Neural cell (in vitro differentiated cells): Measurements from ENCODE around the gene FANCI. TPM values are rescaled to one million over a fixed set of nuclear protein-coding genes. Genes with fewer than 3 reads are reported as not detected.

Experiments used
- H2AFZ ChIP-seq: fragments of 200-600, 300-800 bp; sonication (generic), shearing (Covaris generic); 2 replicates; pipeline ENCODE4 v1.6.0; 2014; ENCODE audit warnings: low read depth, mild to moderate bottlenecking, antibody characterized with exemption, low read length, moderate library complexity
- H3F3A ChIP-seq: fragments of 200-600 bp; shearing (Covaris generic); 2 replicates; pipeline ENCODE4 v1.6.1; 2016; ENCODE audit warnings: mild to moderate bottlenecking, moderate library complexity, mixed read lengths, antibody characterized with exemption, low read length; ENCODE audit not compliant: insufficient read depth, poor library complexity, severe bottlenecking
- H3K27ac ChIP-seq: fragments of 200-600, 300-800 bp; sonication (generic), shearing (Covaris generic); 2 replicates; pipeline ENCODE4 v1.5.1; 2014; ENCODE audit warnings: mild to moderate bottlenecking, low read length, moderate library complexity
- H3K27me3 ChIP-seq: fragments of 300-800, 200-600 bp; sonication (generic), shearing (Covaris generic); 2 replicates; pipeline ENCODE4 v1.6.0; 2014; ENCODE audit warnings: mild to moderate bottlenecking, low read depth, low read length, moderate library complexity; ENCODE audit not compliant: insufficient read depth
- H3K36me3 ChIP-seq: fragments of 300-800, 200-600 bp; sonication (generic), shearing (Covaris generic); 2 replicates; pipeline ENCODE4 v1.5.1; 2014; ENCODE audit warnings: mild to moderate bottlenecking, antibody characterized with exemption, low read length, moderate library complexity; ENCODE audit not compliant: insufficient read depth
- H3K4me2 ChIP-seq: fragments of 300-800, 200-600 bp; sonication (generic), shearing (Covaris generic); 2 replicates; pipeline ENCODE4 v1.6.0; 2014; ENCODE audit warnings: mild to moderate bottlenecking, low read length
- H3K4me3 ChIP-seq: fragments of 300-800, 200-600 bp; sonication (generic), shearing (Covaris generic); 2 replicates; pipeline ENCODE4 v1.5.1; 2014; ENCODE audit warnings: mild to moderate bottlenecking, low read length, moderate library complexity
- H3K79me2 ChIP-seq: fragments of 200-600 bp; shearing (Covaris generic); replicated peaks from 2 replicates; pipeline ENCODE4 v1.6.0; 2014; ENCODE audit warnings: mild to moderate bottlenecking, low read length, moderate library complexity; ENCODE audit not compliant: insufficient read depth
- H3K9ac ChIP-seq: fragments of 300-800, 200-600 bp; sonication (generic), shearing (Covaris generic); 2 replicates; pipeline ENCODE4 v1.6.1; 2016; ENCODE audit warnings: mild to moderate bottlenecking, low read length, mixed read lengths
- H3K9me2 ChIP-seq: fragments of 200-600 bp; shearing (Covaris generic); 2 replicates; pipeline ENCODE4 v1.6.1; 2016; ENCODE audit warnings: mild to moderate bottlenecking, low read length, mixed read lengths; ENCODE audit not compliant: insufficient read depth
- H3K9me3 ChIP-seq: fragments of 200-600, 300-800 bp; sonication (generic), shearing (Covaris generic); 2 replicates; pipeline ENCODE4 v1.6.1; 2016; ENCODE audit warnings: mild to moderate bottlenecking, mixed run types, low read length, moderate library complexity, mixed read lengths
- H4K20me1 ChIP-seq: fragments of 200-600 bp; shearing (Covaris generic); 2 replicates; pipeline ENCODE4 v1.6.1; 2016; ENCODE audit warnings: mild to moderate bottlenecking, mixed run types; ENCODE audit not compliant: insufficient read depth
- EP300 ChIP-seq: fragments of 450-650 bp; conservative IDR thresholded peaks from 2 replicates; pipeline ENCODE4 v1.6.1; 2014; ENCODE audit warnings: antibody characterized with exemption, mild to moderate bottlenecking, moderate library complexity; ENCODE audit not compliant: poor library complexity, severe bottlenecking
- EZH2 ChIP-seq: fragments of 200-600, 300-800 bp; shearing (Covaris generic), sonication (generic); IDR thresholded peaks from 2 replicates; pipeline ENCODE4 v1.6.1; 2014; ENCODE audit warnings: antibody characterized with exemption, low read length, borderline replicate concordance, mild to moderate bottlenecking; ENCODE audit not compliant: insufficient read depth, poor library complexity, severe bottlenecking
- MXI1 ChIP-seq: fragments of 450-650 bp; conservative IDR thresholded peaks from 2 replicates; pipeline ENCODE4 v1.6.1; 2014; ENCODE audit warnings: antibody characterized with exemption, mild to moderate bottlenecking; ENCODE audit not compliant: poor library complexity, severe bottlenecking
- POLR2AphosphoS5 ChIP-seq: IDR thresholded peaks from 2 replicates; pipeline ENCODE4 v1.6.1; 2012
- RAD21 ChIP-seq: fragments of 450-650 bp; conservative IDR thresholded peaks from 2 replicates; pipeline ENCODE4 v1.6.1; 2014; ENCODE audit warnings: antibody characterized with exemption, mild to moderate bottlenecking, moderate library complexity
- REST ChIP-seq: IDR thresholded peaks from 2 replicates; pipeline ENCODE4 v1.6.1; 2012; ENCODE audit warnings: borderline replicate concordance
- SMC3 ChIP-seq: fragments of 450-650 bp; conservative IDR thresholded peaks from 2 replicates; pipeline ENCODE4 v1.6.1; 2014; ENCODE audit warnings: antibody characterized with exemption, mild to moderate bottlenecking, moderate library complexity; ENCODE audit not compliant: poor library complexity
- TAF1 ChIP-seq: IDR thresholded peaks from 2 replicates; pipeline ENCODE4 v1.6.1; 2012; ENCODE audit warnings: low read depth
- polyA plus RNA-seq: library from polyadenylated mRNA; depleted of rRNA; stranded (reverse); fragments of >200 nt; gene quantifications from 2 replicates; pipeline ENCODE4 v1.2.3, GENCODE V29; 2014
- TF ChIP-seq, protein P1 (sequence below): fragments of 450-650 bp; IDR thresholded peaks from 2 replicates; pipeline ENCODE4 v1.5.1; 2014; ENCODE audit warnings: antibody characterized with exemption, mild to moderate bottlenecking, moderate library complexity; ENCODE audit not compliant: poor library complexity, severe bottlenecking

The FANCI gene
- polyA plus RNA-seq, 1 donor from 2014 or later, result 5.4 TPM

DNA sequence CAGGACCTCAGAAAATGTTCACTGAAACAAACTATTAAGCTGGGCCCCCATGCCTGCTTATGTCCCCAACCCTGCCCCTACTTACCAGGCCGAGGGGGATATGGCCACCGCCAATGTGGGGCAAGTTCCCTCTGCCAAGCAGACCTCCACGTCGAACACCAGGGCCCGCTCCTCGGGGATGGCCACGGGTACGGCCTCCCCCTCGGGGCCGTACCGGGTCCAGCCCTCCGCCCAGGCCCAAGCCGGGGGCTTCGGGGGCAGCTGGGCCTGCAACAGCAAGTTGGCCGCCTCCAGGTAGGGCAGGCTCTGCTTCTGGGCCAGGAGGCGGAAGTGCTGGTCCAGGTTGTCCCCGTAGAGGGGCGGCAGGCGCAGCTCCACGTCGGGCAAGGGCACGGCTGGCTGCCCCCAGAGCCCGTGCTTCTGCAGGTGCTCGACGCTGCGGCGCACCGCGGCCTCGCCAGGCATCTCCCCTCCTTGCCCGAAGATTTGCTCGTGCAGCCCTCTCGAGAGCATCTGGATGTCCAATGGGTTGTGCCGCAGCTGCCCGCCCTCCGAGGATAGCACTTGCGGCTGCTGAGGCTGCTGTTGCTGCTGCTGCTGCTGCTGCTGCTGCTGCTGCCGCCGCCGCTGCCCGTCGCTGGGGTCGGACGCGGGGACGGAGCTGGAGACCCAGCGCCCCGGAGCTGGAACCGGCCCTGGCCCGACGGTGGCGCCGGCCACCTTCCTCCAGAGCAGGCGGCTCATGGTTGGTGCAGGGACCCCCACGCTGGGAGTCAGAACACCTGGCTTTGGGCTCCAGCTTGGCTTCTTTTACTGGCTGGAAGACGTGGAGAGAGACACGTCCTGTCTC lies 89.5 kb downstream of the FANCI start:
- peak overlapping the region; percentile 78 for H3K9ac ChIP-seq
- no peaks in the 10 kb centered on the region for H3K27me3 ChIP-seq
- TF ChIP-seq REST (no peak), POLR2AphosphoS5 (no peak), SMC3 (no peak)
- H3K79me2 ChIP-seq, result peaks cover 16% of the 10 kb centered on the region
- no peak overlapping the region for H3K27ac ChIP-seq
- H3K36me3 ChIP-seq, result peaks cover 9% of the 10 kb centered on the region
- no peaks in the 10 kb centered on the region for H3K9me3 ChIP-seq
- H3K9me2 ChIP-seq, result no peaks in the 10 kb centered on the region
- no peaks in the 10 kb centered on the region for H3F3A ChIP-seq
- no peak overlapping the region for H2AFZ ChIP-seq
- H4K20me1 ChIP-seq, result peaks cover 3% of the 10 kb centered on the region
- peak overlapping the region; percentile 68 for H3K4me2 ChIP-seq
- H3K4me3 ChIP-seq, result peak overlapping the region; percentile 76

DNA sequence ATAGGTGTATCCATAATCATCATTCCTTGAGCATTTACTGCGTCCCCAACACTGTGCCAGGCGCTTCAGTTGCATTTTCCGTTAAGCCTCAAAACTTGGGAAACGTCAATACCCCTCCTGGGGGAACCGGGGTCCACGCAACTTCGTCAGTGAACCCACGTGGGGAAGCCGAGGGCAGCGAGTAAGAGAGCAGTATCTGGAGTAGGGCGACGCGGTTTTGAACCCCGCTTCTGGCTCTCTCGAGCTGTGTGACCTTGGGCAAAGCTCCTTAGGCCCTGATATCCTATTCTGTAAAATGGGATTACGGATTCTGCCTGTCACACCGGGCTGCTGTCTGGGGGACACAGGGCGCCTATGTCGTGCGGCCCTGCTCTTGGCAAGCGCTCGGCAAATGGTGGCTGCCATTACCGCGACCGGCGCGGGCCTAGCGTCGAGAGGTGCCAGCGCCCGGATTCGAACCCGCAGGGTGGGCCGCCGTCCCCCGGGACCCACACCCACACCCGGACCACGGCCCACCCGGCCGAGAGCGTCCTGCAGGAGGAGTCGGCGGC lies 90.3 kb downstream of the FANCI start:
- TF ChIP-seq RAD21 (no peak), MXI1 (no peak), TAF1 (no peak), EZH2 (no peak), EP300 (no peak), POLR2AphosphoS5 (no peak), REST (no peak), SMC3 (no peak)
- TF ChIP-seq, protein P1, sequence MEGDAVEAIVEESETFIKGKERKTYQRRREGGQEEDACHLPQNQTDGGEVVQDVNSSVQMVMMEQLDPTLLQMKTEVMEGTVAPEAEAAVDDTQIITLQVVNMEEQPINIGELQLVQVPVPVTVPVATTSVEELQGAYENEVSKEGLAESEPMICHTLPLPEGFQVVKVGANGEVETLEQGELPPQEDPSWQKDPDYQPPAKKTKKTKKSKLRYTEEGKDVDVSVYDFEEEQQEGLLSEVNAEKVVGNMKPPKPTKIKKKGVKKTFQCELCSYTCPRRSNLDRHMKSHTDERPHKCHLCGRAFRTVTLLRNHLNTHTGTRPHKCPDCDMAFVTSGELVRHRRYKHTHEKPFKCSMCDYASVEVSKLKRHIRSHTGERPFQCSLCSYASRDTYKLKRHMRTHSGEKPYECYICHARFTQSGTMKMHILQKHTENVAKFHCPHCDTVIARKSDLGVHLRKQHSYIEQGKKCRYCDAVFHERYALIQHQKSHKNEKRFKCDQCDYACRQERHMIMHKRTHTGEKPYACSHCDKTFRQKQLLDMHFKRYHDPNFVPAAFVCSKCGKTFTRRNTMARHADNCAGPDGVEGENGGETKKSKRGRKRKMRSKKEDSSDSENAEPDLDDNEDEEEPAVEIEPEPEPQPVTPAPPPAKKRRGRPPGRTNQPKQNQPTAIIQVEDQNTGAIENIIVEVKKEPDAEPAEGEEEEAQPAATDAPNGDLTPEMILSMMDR, result no peak
- H3K27me3 ChIP-seq, result no peaks in the 10 kb centered on the region
- peaks cover 3% of the 10 kb centered on the region for H4K20me1 ChIP-seq
- peak overlapping the region; percentile 78 for H3K9ac ChIP-seq
- H3K4me2 ChIP-seq, result peak overlapping the region; percentile 68
- peaks cover 16% of the 10 kb centered on the region for H3K79me2 ChIP-seq
- no peaks in the 10 kb centered on the region for H3F3A ChIP-seq
- peak overlapping the region; percentile 76 for H3K4me3 ChIP-seq
- no peaks in the 10 kb centered on the region for H3K9me2 ChIP-seq
- H2AFZ ChIP-seq, result peak overlapping the region; percentile 35
- H3K27ac ChIP-seq, result peak overlapping the region; percentile 80
- H3K36me3 ChIP-seq, result peaks cover 6% of the 10 kb centered on the region
- H3K9me3 ChIP-seq, result no peaks in the 10 kb centered on the region
